Measurements from ENCODE around the gene NCKAP5. TPM values are rescaled to one million over a fixed set of nuclear protein-coding genes. Genes with fewer than 3 reads are reported as not detected.
"Not testable (repeated sequence)": the region's sequence is repeated elsewhere in the genome, so short reads cannot be mapped to it uniquely, and the experiment has no call there.

Gene NCKAP5
- polyA plus RNA-seq, 1 experiment = 2.1 TPM

- ChIA-PET CTCF (no interaction called here), POLR2A (no interaction called here)
- H3K4me3 ChIP-seq (ENCODE audit: low read depth, low read length) = no peak overlapping the region
- DNase-seq (ENCODE audit: low read depth) = no peak
- no peaks in the 10 kb centered on the region for H3K27me3 ChIP-seq (ENCODE audit: control insufficient read depth, insufficient read depth, low read length)
- no peaks in the 10 kb centered on the region for H3K36me3 ChIP-seq (ENCODE audit: control insufficient read depth, insufficient read depth, low read length)
- TF ChIP-seq, protein P1, sequence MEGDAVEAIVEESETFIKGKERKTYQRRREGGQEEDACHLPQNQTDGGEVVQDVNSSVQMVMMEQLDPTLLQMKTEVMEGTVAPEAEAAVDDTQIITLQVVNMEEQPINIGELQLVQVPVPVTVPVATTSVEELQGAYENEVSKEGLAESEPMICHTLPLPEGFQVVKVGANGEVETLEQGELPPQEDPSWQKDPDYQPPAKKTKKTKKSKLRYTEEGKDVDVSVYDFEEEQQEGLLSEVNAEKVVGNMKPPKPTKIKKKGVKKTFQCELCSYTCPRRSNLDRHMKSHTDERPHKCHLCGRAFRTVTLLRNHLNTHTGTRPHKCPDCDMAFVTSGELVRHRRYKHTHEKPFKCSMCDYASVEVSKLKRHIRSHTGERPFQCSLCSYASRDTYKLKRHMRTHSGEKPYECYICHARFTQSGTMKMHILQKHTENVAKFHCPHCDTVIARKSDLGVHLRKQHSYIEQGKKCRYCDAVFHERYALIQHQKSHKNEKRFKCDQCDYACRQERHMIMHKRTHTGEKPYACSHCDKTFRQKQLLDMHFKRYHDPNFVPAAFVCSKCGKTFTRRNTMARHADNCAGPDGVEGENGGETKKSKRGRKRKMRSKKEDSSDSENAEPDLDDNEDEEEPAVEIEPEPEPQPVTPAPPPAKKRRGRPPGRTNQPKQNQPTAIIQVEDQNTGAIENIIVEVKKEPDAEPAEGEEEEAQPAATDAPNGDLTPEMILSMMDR (IDR thresholded peaks at IDR 0.05; ENCODE audit: insufficient read depth, low read depth, low read length) = no peak
Observed at GRCh38 chr2:132715386-132716351, 852.6 kb downstream of the NCKAP5 start.

- Histone ChIP-seq H3K4me3 (ENCODE audit: low read depth, low read length) (no peak overlapping the region), H3K36me3 (ENCODE audit: control insufficient read depth, insufficient read depth, low read length) (no peaks in the 10 kb centered on the region), H3K27me3 (ENCODE audit: control insufficient read depth, insufficient read depth, low read length) (no peaks in the 10 kb centered on the region)
- DNase-seq (ENCODE audit: low read depth) = no peak
- TF ChIP-seq, protein P1 (IDR thresholded peaks at IDR 0.05; ENCODE audit: insufficient read depth, low read depth, low read length) = no peak
- ChIA-PET CTCF (no interaction called here), POLR2A (no interaction called here)
Observed at GRCh38 chr2:132703396-132703795, 864.9 kb downstream of the NCKAP5 start.

DNA sequence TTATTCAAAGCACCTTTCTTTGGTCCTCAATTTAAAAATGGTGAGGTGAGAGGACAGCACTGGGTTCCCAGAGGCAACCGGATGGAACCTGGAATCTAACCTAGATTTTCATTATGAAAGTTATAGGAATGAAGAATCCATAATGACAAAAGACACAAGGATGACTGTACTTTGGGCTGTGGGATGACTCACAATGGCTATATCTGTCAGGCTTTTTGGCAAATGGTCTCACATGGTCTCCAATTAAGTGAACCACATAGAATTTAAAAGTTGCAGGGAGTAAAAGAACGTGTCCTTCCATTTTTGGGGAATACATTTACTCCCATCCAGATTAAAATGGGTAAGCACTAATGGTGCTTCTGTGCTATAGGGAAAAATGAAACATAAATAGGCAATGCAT, 866.5 kb downstream of the NCKAP5 start:
- ChIA-PET CTCF (no interaction called here), POLR2A (no interaction called here)
- DNase-seq (ENCODE audit: low read depth) = no peak
- no peaks in the 10 kb centered on the region for H3K27me3 ChIP-seq (ENCODE audit: control insufficient read depth, insufficient read depth, low read length)
- H3K4me3 ChIP-seq (ENCODE audit: low read depth, low read length) = no peak overlapping the region
- H3K36me3 ChIP-seq (ENCODE audit: control insufficient read depth, insufficient read depth, low read length) = no peaks in the 10 kb centered on the region
- TF ChIP-seq, protein P1 (IDR thresholded peaks at IDR 0.05; ENCODE audit: insufficient read depth, low read depth, low read length) = no peak

DNA sequence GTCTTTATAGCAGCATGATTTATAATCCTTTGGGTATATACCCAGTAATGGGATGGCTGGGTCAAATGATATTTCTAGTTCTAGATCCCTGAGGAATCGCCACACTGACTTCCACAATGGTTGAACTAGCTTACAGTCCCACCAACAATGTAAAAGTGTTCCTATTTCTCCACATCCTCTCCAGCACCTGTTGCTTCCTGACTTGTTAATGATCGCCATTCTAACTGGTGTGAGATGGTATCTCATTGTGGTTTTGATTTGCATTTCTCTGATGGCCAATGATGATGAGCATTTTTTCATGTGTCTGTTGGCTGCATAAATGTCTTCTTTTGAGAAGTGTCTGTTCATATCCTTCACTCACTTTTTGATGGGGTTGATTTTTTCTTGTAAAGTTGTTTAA, 868.5 kb downstream of the NCKAP5 start:
- H3K27me3 ChIP-seq (ENCODE audit: control insufficient read depth, insufficient read depth, low read length); POLR2A ChIA-PET; H3K4me3 ChIP-seq (ENCODE audit: low read depth, low read length); CTCF ChIA-PET; H3K36me3 ChIP-seq (ENCODE audit: control insufficient read depth, insufficient read depth, low read length); DNase-seq (ENCODE audit: low read depth): not testable (repeated sequence)

DNA sequence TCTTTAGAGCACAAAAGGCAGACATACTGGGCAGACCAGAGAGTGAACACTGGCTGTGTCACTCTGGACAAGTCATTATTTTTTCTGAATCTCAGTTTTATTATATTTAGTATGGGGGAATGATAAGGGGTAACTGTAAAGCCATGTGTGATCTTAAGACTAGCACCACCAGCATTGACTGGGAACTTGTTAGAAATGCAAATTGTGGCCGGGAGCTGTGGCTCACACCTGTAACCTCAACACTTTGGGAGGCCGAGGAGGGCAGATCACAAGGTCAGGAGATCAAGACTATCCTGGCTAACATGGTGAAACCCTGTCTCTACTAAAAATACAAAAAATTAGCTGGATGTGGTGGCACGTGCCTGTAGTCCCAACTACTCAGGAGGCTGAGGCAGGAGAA, 869.9 kb downstream of the NCKAP5 start:
- POLR2A ChIA-PET; H3K36me3 ChIP-seq (ENCODE audit: control insufficient read depth, insufficient read depth, low read length); DNase-seq (ENCODE audit: low read depth): not testable (repeated sequence)

DNA sequence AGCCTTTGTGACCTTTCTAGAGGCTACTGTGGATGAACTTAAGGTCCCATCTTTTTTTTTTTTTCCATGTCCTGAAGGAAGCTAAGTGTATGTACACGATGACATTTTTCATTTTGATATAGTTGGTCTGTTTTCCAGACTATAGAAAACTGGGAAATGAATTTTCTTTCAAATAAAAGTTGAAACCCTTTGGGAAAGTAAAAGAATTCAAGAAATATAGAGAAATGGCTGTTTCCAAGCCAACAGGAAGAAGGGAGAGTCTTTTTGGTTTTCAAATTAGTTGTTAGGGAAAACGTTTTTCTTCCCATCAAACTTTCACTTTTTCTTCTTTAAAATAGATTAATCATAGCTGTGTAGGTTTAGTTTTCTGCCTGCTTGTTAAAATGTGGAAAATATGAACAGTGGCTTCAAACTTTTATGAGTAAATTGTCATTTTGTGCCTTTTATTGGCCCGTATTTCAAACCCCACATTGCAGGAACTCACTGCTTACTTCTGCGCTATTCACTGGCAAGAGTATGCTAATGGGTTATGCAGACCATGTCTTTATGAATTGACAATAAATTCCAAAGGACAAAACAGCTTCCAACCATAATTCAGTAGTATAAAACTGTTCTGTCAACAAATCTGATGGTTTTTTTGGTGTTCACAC, 870.6 kb downstream of the NCKAP5 start:
- no peak overlapping the region for H3K4me3 ChIP-seq (ENCODE audit: low read depth, low read length)
- no peaks in the 10 kb centered on the region for H3K27me3 ChIP-seq (ENCODE audit: control insufficient read depth, insufficient read depth, low read length)
- CTCF ChIA-PET = no interaction called here
- no peak for DNase-seq (ENCODE audit: low read depth)
- TF ChIP-seq, protein P1 (IDR thresholded peaks at IDR 0.05; ENCODE audit: insufficient read depth, low read depth, low read length) = no peak
- POLR2A ChIA-PET = no interaction called here
- H3K36me3 ChIP-seq (ENCODE audit: control insufficient read depth, insufficient read depth, low read length) = no peaks in the 10 kb centered on the region

More for the DNA sequence above, 869.9 kb downstream of the NCKAP5 start:
- H3K27me3 ChIP-seq (ENCODE audit: control insufficient read depth, insufficient read depth, low read length); CTCF ChIA-PET; H3K4me3 ChIP-seq (ENCODE audit: low read depth, low read length): not testable (repeated sequence)
